GM12878 (cell line): Measurements from ENCODE around the gene RIPPLY2. TPM values are rescaled to one million over a fixed set of nuclear protein-coding genes. Genes with fewer than 3 reads are reported as not detected.

ENCODE experiments used
- ATAC-seq: fragments of 200-7000 bp; cut with Tn5 transposase; 3 replicates; pipeline ENCODE4 v1.9.1; 2020; ENCODE audit warnings: mild to moderate bottlenecking, moderate library complexity
- BruUV-seq: library from RNA; stranded (reverse); fragments of 400-500 nt; replicated peaks from 2 replicates; lab custom pipeline; 2021; lab: Mats Ljungman, UMichigan
- CTCF ChIA-PET: fragments of 300-600 bp; sonication (Branson Sonifier 250); formaldehyde crosslinking; extraction: SDS; loops from one replicate; lab custom pipeline; 2021; ENCODE audit warnings: inconsistent platforms; lab: Yijun Ruan, JAX
- POLR2A ChIA-PET: fragments of 350-600 bp; formaldehyde crosslinking; extraction: SDS; loops from one replicate; lab custom pipeline; 2021; ENCODE audit warnings: inconsistent platforms; lab: Charles Lee
- RAD21 ChIA-PET: fragments of 300-600 bp; sonication (Branson Sonifier 250); formaldehyde crosslinking; loops from one replicate; lab custom pipeline; 2023; ENCODE audit warnings: antibody characterized with exemption; ENCODE audit not compliant: unreplicated experiment; lab: Charles Lee
- SMC1A ChIA-PET: fragments of 300-600 bp; sonication (Branson Sonifier 250); formaldehyde crosslinking; loops from one replicate; lab custom pipeline; 2023; ENCODE audit not compliant: unreplicated experiment, uncharacterized antibody; lab: Charles Lee
- DNase-seq: peaks from one replicate; pipeline ENCODE4 v3.0.0-alpha.2; 2011; ENCODE audit warnings: low read depth, low spot score
- FAIRE-seq: peaks from 3 replicates; lab custom pipeline; 2011; peaks lifted over from hg19 to GRCh38; lab: Jason Lieb, UNC
- H2AFZ ChIP-seq: 2 replicates; pipeline ENCODE4 v1.6.0; 2011; ENCODE audit warnings: low read depth, low read length, control low read depth; ENCODE audit not compliant: control insufficient read depth
- H3K27ac ChIP-seq: 2 replicates; pipeline ENCODE4 v1.5.1; 2011; ENCODE audit warnings: control low read depth; ENCODE audit not compliant: control insufficient read depth, insufficient read depth
- H3K27me3 ChIP-seq, 2 experiments: replicated peaks in 1 of 2; 2 replicates each; pipeline versions ENCODE4 v1.6.0 to v1.6.1; 2011; ENCODE audit warnings: low read length in 1 of 2; ENCODE audit not compliant: control insufficient read depth in 2 of 2, insufficient read depth in 2 of 2
- H3K36me3 ChIP-seq, 2 experiments: 2 replicates each; pipeline ENCODE4 v1.5.1; 2011; ENCODE audit warnings: low read length in 1 of 2; ENCODE audit not compliant: control insufficient read depth in 2 of 2, insufficient read depth in 2 of 2
- H3K4me1 ChIP-seq: 2 replicates; pipeline ENCODE4 v1.6.1; 2011; ENCODE audit warnings: mild to moderate bottlenecking, low read length, moderate library complexity, mixed read lengths; ENCODE audit not compliant: control insufficient read depth, insufficient read depth
- H3K4me2 ChIP-seq: 2 replicates; pipeline ENCODE4 v1.6.0; 2011; ENCODE audit warnings: control low read depth; ENCODE audit not compliant: control insufficient read depth, insufficient read depth
- H3K4me3 ChIP-seq: fragments of 200-600 bp; sonication (generic); 2 replicates; pipeline ENCODE4 v1.5.1; 2016
- H3K79me2 ChIP-seq: 2 replicates; pipeline ENCODE4 v1.6.0; 2011; ENCODE audit warnings: low read length; ENCODE audit not compliant: control insufficient read depth, insufficient read depth
- H3K9ac ChIP-seq: 2 replicates; pipeline ENCODE4 v1.8.0; 2011; ENCODE audit warnings: low read length, control low read depth, mixed read lengths; ENCODE audit not compliant: control insufficient read depth, insufficient read depth
- H3K9me3 ChIP-seq: replicated peaks from 3 replicates; pipeline ENCODE4 v1.5.1; 2011; ENCODE audit warnings: mild to moderate bottlenecking, low read length; ENCODE audit not compliant: control insufficient read depth, insufficient read depth
- H4K20me1 ChIP-seq: 2 replicates; pipeline ENCODE4 v1.6.0; 2011; ENCODE audit not compliant: control insufficient read depth, insufficient read depth
- CEBPB ChIP-seq, 2 experiments: fragments of 150-350 bp in 1 of 2; IDR thresholded peaks; 2 replicates each; pipeline ENCODE4 v1.6.1; 2012 to 2014; ENCODE audit warnings: low read depth in 2 of 2, low read length in 2 of 2, borderline replicate concordance in 1 of 2, inconsistent platforms in 1 of 2
- CEBPZ ChIP-seq: fragments of 150-350 bp; IDR thresholded peaks from 2 replicates; pipeline ENCODE4 v1.6.1; 2016; ENCODE audit warnings: low read depth, low read length
- EGR1 ChIP-seq, 2 experiments: IDR thresholded peaks; 1 replicate in 1 of 2; 2 replicates in 1 of 2; pipeline ENCODE4 v1.6.1; 2011 to 2012; ENCODE audit warnings: low read depth in 2 of 2, low read length in 2 of 2, borderline replicate concordance in 1 of 2, mild to moderate bottlenecking in 1 of 2, moderate library complexity in 1 of 2
- ESRRA ChIP-seq: IDR thresholded peaks from 2 replicates; pipeline ENCODE4 v1.6.1; 2012; ENCODE audit warnings: mild to moderate bottlenecking, low read length, improper control_type of control experiment
- GATAD2B ChIP-seq: fragments of 450-650 bp; conservative IDR thresholded peaks from 2 replicates; pipeline ENCODE4 v1.6.1; 2017; ENCODE audit warnings: low read depth, mild to moderate bottlenecking, moderate library complexity
- IKZF2 ChIP-seq, 2 experiments: fragments of 450-650 bp; IDR thresholded peaks; 2 replicates each; pipeline ENCODE4 v1.6.1; 2017; ENCODE audit warnings: mild to moderate bottlenecking in 2 of 2, moderate library complexity in 2 of 2
- MLLT1 ChIP-seq: fragments of 450-650 bp; IDR thresholded peaks from 2 replicates; pipeline ENCODE4 v1.6.1; 2016; ENCODE audit warnings: mild to moderate bottlenecking
- MTA3 ChIP-seq: IDR thresholded peaks from 2 replicates; pipeline ENCODE4 v1.6.1; 2012; ENCODE audit warnings: low read length, inconsistent platforms, borderline replicate concordance
- POLR2A ChIP-seq: IDR thresholded peaks from 2 replicates; pipeline ENCODE4 v1.6.1; 2011; ENCODE audit warnings: low read depth, mild to moderate bottlenecking, low read length
- POLR2AphosphoS2 ChIP-seq: IDR thresholded peaks from 2 replicates; pipeline ENCODE4 v1.6.1; 2011; ENCODE audit warnings: low read depth, mild to moderate bottlenecking, low read length, improper control_type of control experiment, moderate library complexity
- RCOR1 ChIP-seq: conservative IDR thresholded peaks from 2 replicates; pipeline ENCODE4 v1.6.1; 2012; ENCODE audit warnings: low read depth, low read length, improper control_type of control experiment
- STAT1 ChIP-seq: fragments of 450-650 bp; conservative IDR thresholded peaks from 2 replicates; pipeline ENCODE4 v1.6.1; 2014; ENCODE audit warnings: antibody characterized with exemption, mild to moderate bottlenecking
- TCF12 ChIP-seq: IDR thresholded peaks from 2 replicates; pipeline ENCODE4 v1.6.1; 2011; ENCODE audit warnings: low read depth, mild to moderate bottlenecking, low read length
- ZNF207 ChIP-seq: fragments of 450-650 bp; IDR thresholded peaks from 2 replicates; pipeline ENCODE4 v1.6.1; 2014; ENCODE audit warnings: antibody characterized with exemption, mild to moderate bottlenecking, borderline replicate concordance
- ZNF622 ChIP-seq: fragments of 450-650 bp; IDR thresholded peaks from 2 replicates; pipeline ENCODE4 v1.6.1; 2017; ENCODE audit warnings: mild to moderate bottlenecking, inconsistent platforms
- WGBS: methylation state at CpG from one replicate; pipeline ENCODE4 v1.1.6; 2016; ENCODE audit warnings: low lambda C conversion rate; ENCODE audit not compliant: insufficient replicate concordance, insufficient coverage; ENCODE audit errors: missing lambda C conversion rate; 5-methylcytosine and 5-hydroxymethylcytosine counted together
- in situ Hi-C: fragments of 300-500 bp; cut with MboI; formaldehyde crosslinking; loops from 9 replicates; pipeline ENCODE4 v1.14.3; 2018; ENCODE audit warnings: mixed read lengths
- intact Hi-C: fragments of 100-400 bp; cut with micrococcal nuclease; formaldehyde crosslinking; loops from one replicate; pipeline ENCODE4 v1.14.2; 2022; ENCODE audit not compliant: unreplicated experiment
- polyA plus RNA-seq, 11 experiments: library from polyadenylated mRNA; depleted of rRNA in 4 of 11; unstranded in 6 of 11; stranded (reverse) in 5 of 11; fragments of >200 nt; fragmentation: Nextera tagmentation in 4 of 11; fragmentation: Illumina TruSeq in 1 of 11; extraction: Ambion mirVana in 4 of 11; extraction: Trizol in 1 of 11; gene quantifications; 1 replicate in 1 of 11; 2 replicates in 10 of 11; pipeline versions ENCODE4 v1.2.1 to v1.2.3, GENCODE V29; 2011 to 2016; ENCODE audit warnings: inconsistent platforms in 2 of 11, missing spikeins in 2 of 11, low read depth in 1 of 11
- total RNA-seq, 4 experiments: library from RNA; depleted of rRNA in 3 of 4; stranded (reverse); fragments of >200 nt in 3 of 4; fragmentation: Illumina TruSeq in 1 of 4; extraction: Trizol in 1 of 4; gene quantifications; 2 replicates each; pipeline versions ENCODE4 v1.2.1 to v1.2.3, GENCODE V29; 2013 to 2021

RIPPLY2 gene
- total and polyA plus RNA-seq, 10 of the 15 experiments (the other 5 are each of a cell fraction or from before 2014, with no cell fraction given): 0.09 to 0.51 (median 0.17) TPM; not detected in 7

- ChIA-PET POLR2A (no interaction called here), CTCF (no interaction called here), SMC1A (no interaction called here), RAD21 (no interaction called here)
- no peak overlapping the region for H3K4me2 ChIP-seq
- H3K36me3 ChIP-seq: peaks cover 0 to 2% of the 10 kb centered on the region in 2 experiments; a peak in 1 of 4 replicates
- no peak overlapping the region for H3K9ac ChIP-seq
- no peak for TF ChIP-seq ESRRA
- H3K9me3 ChIP-seq: peaks cover 3% of the 10 kb centered on the region; the same call in 2 of the 3 replicates
- no peak for ATAC-seq
- H4K20me1 ChIP-seq: no peaks in the 10 kb centered on the region
- WGBS: 0% methylated on average over 1 of the region's 1 CpG
- H3K27ac ChIP-seq: no peak overlapping the region
- H3K27me3 ChIP-seq: no peaks in the 10 kb centered on the region
- intact Hi-C loops: no loop called here
- DNase-seq: no peak
- in situ Hi-C loops: no loop called here
- no peaks in the 10 kb centered on the region for H3K4me1 ChIP-seq
- no peak overlapping the region for H3K4me3 ChIP-seq
- H2AFZ ChIP-seq: no peak overlapping the region
- BruUV-seq: no TSS peak
- H3K79me2 ChIP-seq: peaks cover 8% of the 10 kb centered on the region
- FAIRE-seq: no peak
Observed at GRCh38 chr6:83901624-83902023, 48.5 kb downstream of the RIPPLY2 start.

GRCh38 chr6:83904395-83904794 lies 51.2 kb downstream of the RIPPLY2 start:
- SMC1A ChIA-PET: no interaction called here
- H3K27ac ChIP-seq: no peak overlapping the region
- H3K36me3 ChIP-seq: peaks cover 0 to 2% of the 10 kb centered on the region in 2 experiments; a peak in 1 of 4 replicates
- 83% methylated on average over 4 of the region's 4 CpGs for WGBS
- no peak overlapping the region for H3K4me3 ChIP-seq
- intact Hi-C loops: no loop called here
- no peaks in the 10 kb centered on the region for H4K20me1 ChIP-seq
- in situ Hi-C loops: no loop called here
- BruUV-seq: no TSS peak
- peaks cover 3% of the 10 kb centered on the region; the same call in 2 of the 3 replicates for H3K9me3 ChIP-seq
- CTCF ChIA-PET: no interaction called here
- H3K79me2 ChIP-seq: peaks cover 8% of the 10 kb centered on the region
- H3K9ac ChIP-seq: no peak overlapping the region
- no peaks in the 10 kb centered on the region for H3K4me1 ChIP-seq
- FAIRE-seq (no peak), ATAC-seq (no peak), DNase-seq (no peak)
- POLR2A ChIA-PET: no interaction called here
- RAD21 ChIA-PET: no interaction called here
- no peak overlapping the region for H3K4me2 ChIP-seq
- no peaks in the 10 kb centered on the region for H3K27me3 ChIP-seq
- no peak overlapping the region for H2AFZ ChIP-seq
- no peak for TF ChIP-seq STAT1
- no peak for TF ChIP-seq CEBPZ
- no peak for TF ChIP-seq MLLT1
- no peak for TF ChIP-seq ZNF622
- no peak for TF ChIP-seq TCF12
- no peak for TF ChIP-seq MTA3
- TF ChIP-seq POLR2AphosphoS2: no peak
- TF ChIP-seq EGR1 (IDR thresholded peaks at IDR 0.05; ENCODE audit: borderline replicate concordance in 1 of 2, low read depth in 2 of 2, low read length in 2 of 2): no peak
- no peak for TF ChIP-seq GATAD2B
- TF ChIP-seq ZNF207: no peak
- TF ChIP-seq CEBPB (IDR thresholded peaks at IDR 0.05; ENCODE audit: borderline replicate concordance in 1 of 2, low read depth in 2 of 2, low read length in 2 of 2): no peak
- no peak for TF ChIP-seq POLR2A
- no peak for TF ChIP-seq IKZF2 (IDR thresholded peaks at IDR 0.05)
- no peak for TF ChIP-seq RCOR1
